RCC 7860 (cell line): ENCODE measurements around the gene ATG7.
A peak's percentile ranks its signal among the peaks of the same experiment; 100 is the strongest.
"Not testable (repeated sequence)": the region's sequence is repeated elsewhere in the genome, so short reads cannot be mapped to it uniquely, and the experiment has no call there.

Experiments used
- DNase-seq: peaks from one replicate; pipeline ENCODE4 v3.0.0-alpha.2; 2015; ENCODE audit warnings: low spot score
- FAIRE-seq: peaks from 2 replicates; lab custom pipeline; 2012; peaks lifted over from hg19 to GRCh38; lab: Jason Lieb, UNC

The ATG7 gene

GRCh38 chr3:11420066-11420465 is 147.9 kb downstream of the ATG7 start:
- no peak for DNase-seq
- no peak for FAIRE-seq

GRCh38 chr3:11422291-11422690 is 150.1 kb downstream of the ATG7 start:
- FAIRE-seq (no peak), DNase-seq (no peak)

DNA sequence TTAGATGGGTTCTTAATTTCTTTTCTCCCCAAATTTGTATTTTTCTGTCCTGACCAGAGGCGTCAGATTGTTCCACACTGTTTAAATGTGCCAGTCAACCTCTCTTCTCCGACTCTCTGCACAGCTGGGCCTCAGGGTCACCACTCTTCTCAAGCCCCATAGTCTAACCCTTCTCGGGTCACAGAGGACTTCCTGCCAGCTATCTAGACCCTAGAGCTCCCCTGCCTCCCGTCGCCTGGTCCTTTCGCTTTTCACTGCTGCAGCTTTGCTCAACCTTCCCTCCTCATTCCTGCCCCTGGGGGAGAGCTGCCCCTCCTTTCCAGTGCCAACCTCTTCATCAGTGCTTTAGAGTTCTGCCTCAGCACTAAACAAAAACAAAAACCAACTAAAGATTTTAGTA is 151.7 kb downstream of the ATG7 start:
- FAIRE-seq (no peak), DNase-seq (no peak)

- FAIRE-seq (no peak), DNase-seq (no peak)
Measured at GRCh38 chr3:11424277-11424676, 152.1 kb downstream of the ATG7 start.

DNA sequence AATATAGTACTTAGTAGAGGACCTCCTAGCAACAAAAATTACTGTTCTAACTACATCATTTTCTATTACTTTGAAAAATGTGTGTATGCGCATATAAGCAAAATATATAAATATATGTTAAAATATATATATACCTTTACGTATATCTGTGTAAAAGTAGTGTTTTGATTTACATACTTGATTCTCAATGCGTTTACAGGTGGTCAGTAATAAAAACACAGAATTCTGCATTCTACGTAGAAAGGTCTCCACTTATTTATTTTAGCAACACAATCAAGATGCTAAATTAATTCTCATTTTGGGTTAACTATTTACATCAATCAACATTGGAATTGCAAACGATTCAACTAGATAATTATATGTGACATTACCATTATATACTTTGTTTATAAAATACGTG is 158.0 kb downstream of the ATG7 start:
- FAIRE-seq = no peak
- DNase-seq = no peak

GRCh38 chr3:11430624-11431023 is 158.4 kb downstream of the ATG7 start:
- DNase-seq (no peak), FAIRE-seq (no peak)

- no peak for FAIRE-seq
Measured at GRCh38 chr3:11431319-11431718, 159.1 kb downstream of the ATG7 start.

GRCh38 chr3:11434017-11434526 is 161.9 kb downstream of the ATG7 start:
- DNase-seq = no peak
- no peak for FAIRE-seq

More at GRCh38 chr3:11431319-11431718, 159.1 kb downstream of the ATG7 start:
- DNase-seq = no peak

- no peak for DNase-seq
- FAIRE-seq = no peak
Measured at GRCh38 chr3:11434563-11435096, 162.4 kb downstream of the ATG7 start.

DNA sequence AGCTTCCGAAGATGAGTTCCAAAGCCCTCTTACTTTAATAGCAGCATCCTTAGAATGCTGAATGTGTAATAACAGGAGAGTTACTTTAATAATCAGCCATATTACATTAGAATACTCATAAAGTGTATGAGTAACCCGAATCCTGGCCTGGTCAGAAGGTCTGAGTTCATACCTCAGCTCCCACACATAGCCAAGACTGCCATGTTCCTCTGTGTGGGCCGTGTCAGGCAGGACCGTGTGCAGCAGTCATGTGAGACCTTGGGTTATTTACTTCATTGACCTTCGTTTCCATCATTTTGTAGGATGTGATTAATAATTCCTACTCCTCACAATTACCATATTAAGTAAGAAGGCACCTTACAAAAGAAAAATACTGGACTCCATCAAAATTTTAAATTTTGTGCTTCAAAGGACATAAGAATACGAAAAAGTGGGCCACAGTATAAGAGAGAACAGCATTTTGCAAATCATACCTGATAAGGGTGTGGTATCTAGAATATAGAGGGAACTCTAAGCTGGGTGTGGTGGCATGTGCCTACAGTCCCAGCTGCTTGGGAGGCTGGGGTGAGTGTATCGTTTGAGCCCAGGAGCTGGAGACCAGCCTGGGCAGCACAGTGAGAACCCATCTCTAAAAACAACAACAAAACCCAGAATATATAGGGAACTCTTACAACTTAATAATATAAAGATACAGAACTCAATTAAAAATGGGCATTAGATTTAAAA is 163.4 kb downstream of the ATG7 start:
- DNase-seq (no peak), FAIRE-seq (no peak)

- FAIRE-seq (no peak), DNase-seq (no peak)
Measured at GRCh38 chr3:11436775-11437174, 164.6 kb downstream of the ATG7 start.

DNA sequence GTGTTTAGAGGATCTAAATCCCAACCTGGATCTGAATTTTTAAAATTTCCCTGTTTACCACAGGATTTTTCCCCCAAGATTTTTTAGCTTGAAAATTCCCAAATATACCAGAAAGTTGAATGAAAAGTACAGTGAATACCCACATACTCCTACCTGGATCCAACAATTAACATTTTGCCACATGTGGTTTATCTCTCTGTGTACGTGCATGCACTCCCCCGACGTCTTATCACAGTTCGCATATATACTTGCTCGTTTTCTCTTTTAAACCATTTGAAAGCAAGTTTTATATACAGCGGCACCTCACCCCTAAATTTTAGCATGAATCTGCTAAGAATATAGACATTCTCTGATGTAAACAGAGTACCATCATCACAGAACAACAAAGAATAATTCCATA is 165.3 kb downstream of the ATG7 start:
- FAIRE-seq (no peak), DNase-seq (no peak)

DNA sequence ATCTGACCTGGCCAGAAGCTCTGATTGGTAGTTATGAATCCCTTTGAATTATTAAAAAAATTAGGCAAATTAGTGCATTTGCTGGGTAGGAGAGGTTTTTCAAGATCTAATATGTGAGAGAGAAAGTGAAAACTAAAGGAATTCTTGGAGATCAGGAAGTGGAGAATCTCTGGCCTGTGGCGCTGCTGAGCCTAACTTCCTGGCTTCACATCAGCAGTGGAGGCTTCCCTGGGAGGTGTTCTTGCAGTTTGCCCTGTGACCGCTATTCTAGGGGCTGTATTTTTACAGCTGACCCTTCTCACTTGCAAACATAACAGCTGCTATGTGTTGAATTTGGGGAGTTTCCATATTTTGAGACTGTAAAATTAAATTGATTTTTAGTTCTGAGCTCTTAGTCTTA is 166.4 kb downstream of the ATG7 start:
- FAIRE-seq = no peak
- DNase-seq = no peak

DNA sequence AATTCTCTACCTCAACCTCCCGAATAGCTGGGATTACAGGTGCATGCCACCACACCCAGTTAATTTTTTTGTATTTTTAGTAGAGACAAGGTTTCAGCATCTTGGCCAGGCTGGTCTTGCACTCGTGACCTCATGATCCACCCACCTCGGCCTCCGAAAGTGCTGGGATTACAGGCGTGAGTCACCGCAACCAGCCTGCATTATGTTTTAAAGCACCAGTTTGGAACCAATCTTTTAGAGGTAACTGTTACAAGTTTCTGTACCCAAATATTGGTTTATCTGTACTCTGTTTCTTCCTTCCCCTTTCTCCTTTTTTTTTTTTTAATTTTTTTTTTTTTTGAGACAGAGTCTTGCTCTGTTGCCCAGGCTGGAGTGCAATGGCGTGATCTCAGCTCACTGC is 169.1 kb downstream of the ATG7 start:
- not testable (repeated sequence) for FAIRE-seq, DNase-seq

DNA sequence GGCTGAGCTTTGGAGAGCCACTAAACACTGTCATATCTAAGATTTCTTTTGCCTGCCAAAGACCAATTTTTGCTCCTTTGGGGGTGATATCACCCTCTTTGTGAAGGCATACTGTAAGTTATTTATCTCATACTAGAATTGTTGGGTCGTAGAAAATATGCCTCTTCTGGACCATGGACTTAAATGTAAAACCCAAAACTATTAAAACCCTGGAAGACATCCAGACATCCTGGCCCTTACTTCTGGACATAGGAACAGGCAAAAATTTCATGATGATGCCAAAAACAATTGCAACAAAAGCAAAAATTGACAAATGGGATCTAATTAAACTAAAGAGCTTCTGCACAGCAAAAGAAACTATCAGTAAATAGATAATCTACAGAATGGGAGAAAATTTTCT is 172.2 kb downstream of the ATG7 start:
- FAIRE-seq = no peak
- no peak for DNase-seq

- not testable (repeated sequence) for DNase-seq, FAIRE-seq
Measured at GRCh38 chr3:11445193-11445592, 173.0 kb downstream of the ATG7 start.

DNA sequence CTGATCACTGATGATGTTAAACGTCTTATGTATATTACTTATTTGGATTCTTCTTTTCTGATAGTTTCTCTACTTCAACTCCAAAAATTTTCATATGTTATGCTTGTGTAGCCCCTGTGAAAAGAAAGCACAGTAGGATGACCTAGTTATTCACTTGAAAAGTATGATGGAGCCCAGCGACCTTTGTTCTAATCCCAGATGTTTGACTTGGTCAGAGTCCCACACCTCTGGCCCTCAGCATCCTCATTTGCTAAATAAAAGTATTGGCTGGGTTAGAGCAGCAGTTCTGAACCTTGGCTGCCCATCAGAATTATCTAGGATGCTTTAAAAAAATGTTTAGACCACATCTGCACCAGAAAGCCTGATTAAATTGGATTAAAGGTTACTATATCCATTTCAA is 173.7 kb downstream of the ATG7 start:
- DNase-seq (no peak), FAIRE-seq (no peak)

- no peak for FAIRE-seq
- DNase-seq = no peak
Measured at GRCh38 chr3:11447584-11448200, 175.5 kb downstream of the ATG7 start.

GRCh38 chr3:11450015-11450414 is 177.8 kb downstream of the ATG7 start:
- DNase-seq (no peak), FAIRE-seq (no peak)

GRCh38 chr3:11452312-11452711 is 180.1 kb downstream of the ATG7 start:
- FAIRE-seq (no peak), DNase-seq (no peak)

DNA sequence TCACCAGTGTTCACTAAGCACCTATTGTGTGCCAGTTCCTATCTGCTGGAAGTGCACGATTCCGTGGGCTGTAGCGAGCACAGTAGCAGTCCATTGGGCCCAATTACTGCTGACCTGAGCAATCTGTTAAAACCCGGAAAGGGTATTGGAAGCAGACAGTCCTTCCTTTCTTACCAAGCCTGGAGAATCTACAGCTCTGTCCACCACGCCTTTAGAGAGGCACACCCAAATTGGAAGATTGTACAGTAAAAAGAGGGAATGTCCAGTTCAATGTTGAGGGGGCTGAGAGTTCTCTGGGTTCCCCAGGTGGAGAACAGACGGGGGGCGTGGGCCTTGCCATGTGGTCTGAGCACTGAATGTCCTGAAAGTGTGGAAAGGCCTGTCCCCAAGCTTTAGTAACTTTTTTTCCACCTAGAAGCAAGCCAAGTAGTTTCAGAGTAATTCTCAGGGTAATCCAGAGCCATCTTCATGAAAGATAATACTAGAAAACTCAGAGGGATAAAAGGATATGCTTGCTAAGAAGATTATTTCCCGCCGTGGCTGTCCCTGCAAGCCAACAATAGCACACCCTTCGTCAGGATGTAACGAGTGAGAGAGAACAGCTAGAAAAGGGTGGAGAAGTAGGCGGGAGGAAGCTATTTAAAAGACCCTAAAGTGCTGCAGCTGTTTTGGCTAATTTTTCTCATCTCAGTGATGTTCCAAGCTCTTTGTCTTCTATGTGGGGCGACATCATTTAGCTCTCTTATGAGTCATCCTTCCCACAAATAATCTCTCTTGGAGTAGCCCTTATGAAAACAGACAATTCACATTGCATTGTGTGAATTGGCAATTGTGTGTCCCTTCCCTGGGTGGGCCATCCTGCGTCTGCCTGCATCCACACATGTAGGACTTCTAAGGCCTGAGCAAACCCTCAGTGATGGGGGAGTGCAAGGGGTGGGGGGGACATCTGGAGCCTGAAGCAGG is 181.0 kb downstream of the ATG7 start:
- peak; percentile 21 for DNase-seq
- FAIRE-seq = no peak
